ENCODE measurements around the gene BRINP1. TPM values are rescaled to one million over a fixed set of nuclear protein-coding genes. Genes with fewer than 3 reads are reported as not detected.

The BRINP1 gene
- total and polyA plus RNA-seq, 2 donors (not counting 1 experiment from before 2014, with no cell fraction given), result 0.06 to 0.33 TPM

DNA sequence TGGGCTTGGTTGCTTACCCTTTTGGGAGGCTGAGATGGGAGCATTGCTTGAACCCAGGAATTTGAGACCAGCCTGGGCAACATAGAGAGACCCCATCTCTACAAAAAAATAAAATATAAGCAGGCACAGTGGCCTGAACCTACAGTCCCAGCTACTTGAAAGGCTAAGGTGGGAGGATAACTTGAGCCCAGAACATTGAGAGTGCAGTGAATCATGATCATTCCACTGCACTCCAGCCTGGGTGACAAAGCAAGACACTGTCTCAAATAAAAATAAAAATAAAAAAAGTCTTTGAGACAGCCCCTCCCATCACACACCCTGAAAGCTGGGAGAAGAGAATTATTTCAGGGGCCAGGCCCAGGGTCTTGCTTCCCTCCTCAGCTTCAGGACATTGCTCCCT is 251.8 kb downstream of the BRINP1 start:
- DNase-seq (ENCODE audit: low read depth in 2 of 2), result no peak
- Histone ChIP-seq H4K20me1 (ENCODE audit: control insufficient read depth, extremely low read depth, insufficient read depth, low read length) (no peaks in the 10 kb centered on the region), H3K4me1 (ENCODE audit: control insufficient read depth, extremely low read depth, insufficient read depth, low read length) (no peaks in the 10 kb centered on the region), H3K79me2 (ENCODE audit: control insufficient read depth, insufficient read depth, low read length) (no peaks in the 10 kb centered on the region), H3K27ac (ENCODE audit: insufficient read depth, low read length) (no peak overlapping the region), H3K27me3 (ENCODE audit: control insufficient read depth, insufficient read depth, low read length) (no peaks in the 10 kb centered on the region), H3K4me3 (replicated peaks in 1 of 4; ENCODE audit: control extremely low read depth in 1 of 4, insufficient read depth in 1 of 4, low read depth in 3 of 4, low read length in 4 of 4) (no peak overlapping the region), H2AFZ (ENCODE audit: low read length) (no peak overlapping the region), H3K9me3 (ENCODE audit: control insufficient read depth, insufficient read depth, low read depth, low read length) (no peaks in the 10 kb centered on the region), H3K4me2 (ENCODE audit: extremely low read depth, insufficient read depth, low read length) (no peak overlapping the region), H3K9ac (ENCODE audit: insufficient read depth, low read length) (no peak overlapping the region), H3K36me3 (ENCODE audit: control insufficient read depth, insufficient read depth, low read length) (no peaks in the 10 kb centered on the region)
- TF ChIP-seq, protein P1, sequence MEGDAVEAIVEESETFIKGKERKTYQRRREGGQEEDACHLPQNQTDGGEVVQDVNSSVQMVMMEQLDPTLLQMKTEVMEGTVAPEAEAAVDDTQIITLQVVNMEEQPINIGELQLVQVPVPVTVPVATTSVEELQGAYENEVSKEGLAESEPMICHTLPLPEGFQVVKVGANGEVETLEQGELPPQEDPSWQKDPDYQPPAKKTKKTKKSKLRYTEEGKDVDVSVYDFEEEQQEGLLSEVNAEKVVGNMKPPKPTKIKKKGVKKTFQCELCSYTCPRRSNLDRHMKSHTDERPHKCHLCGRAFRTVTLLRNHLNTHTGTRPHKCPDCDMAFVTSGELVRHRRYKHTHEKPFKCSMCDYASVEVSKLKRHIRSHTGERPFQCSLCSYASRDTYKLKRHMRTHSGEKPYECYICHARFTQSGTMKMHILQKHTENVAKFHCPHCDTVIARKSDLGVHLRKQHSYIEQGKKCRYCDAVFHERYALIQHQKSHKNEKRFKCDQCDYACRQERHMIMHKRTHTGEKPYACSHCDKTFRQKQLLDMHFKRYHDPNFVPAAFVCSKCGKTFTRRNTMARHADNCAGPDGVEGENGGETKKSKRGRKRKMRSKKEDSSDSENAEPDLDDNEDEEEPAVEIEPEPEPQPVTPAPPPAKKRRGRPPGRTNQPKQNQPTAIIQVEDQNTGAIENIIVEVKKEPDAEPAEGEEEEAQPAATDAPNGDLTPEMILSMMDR (conservative IDR thresholded peaks at IDR 0.05 in 1 of 2, IDR thresholded peaks at IDR 0.05 in 1 of 2; ENCODE audit: low read depth in 1 of 2, low read length in 2 of 2), result no peak
- no peak for TF ChIP-seq EZH2 (IDR thresholded peaks at IDR 0.05; ENCODE audit: low read length, missing control alignments)

Measured in fibroblast of lung (primary cell).